GM12801 (cell line): ENCODE measurements around the gene SSTR5.

ENCODE experiments used
- TF ChIP-seq, protein P1 (sequence below): IDR thresholded peaks from one replicate; pipeline ENCODE4 v1.5.1; 2011; ENCODE audit warnings: control low read depth; ENCODE audit not compliant: insufficient read length; ENCODE audit errors: extremely low read depth

The SSTR5 gene

DNA sequence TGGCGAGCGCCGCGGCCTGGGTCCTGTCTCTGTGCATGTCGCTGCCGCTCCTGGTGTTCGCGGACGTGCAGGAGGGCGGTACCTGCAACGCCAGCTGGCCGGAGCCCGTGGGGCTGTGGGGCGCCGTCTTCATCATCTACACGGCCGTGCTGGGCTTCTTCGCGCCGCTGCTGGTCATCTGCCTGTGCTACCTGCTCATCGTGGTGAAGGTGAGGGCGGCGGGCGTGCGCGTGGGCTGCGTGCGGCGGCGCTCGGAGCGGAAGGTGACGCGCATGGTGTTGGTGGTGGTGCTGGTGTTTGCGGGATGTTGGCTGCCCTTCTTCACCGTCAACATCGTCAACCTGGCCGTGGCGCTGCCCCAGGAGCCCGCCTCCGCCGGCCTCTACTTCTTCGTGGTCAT lies 6.8 kb downstream of the SSTR5 start:
- TF ChIP-seq, protein P1, sequence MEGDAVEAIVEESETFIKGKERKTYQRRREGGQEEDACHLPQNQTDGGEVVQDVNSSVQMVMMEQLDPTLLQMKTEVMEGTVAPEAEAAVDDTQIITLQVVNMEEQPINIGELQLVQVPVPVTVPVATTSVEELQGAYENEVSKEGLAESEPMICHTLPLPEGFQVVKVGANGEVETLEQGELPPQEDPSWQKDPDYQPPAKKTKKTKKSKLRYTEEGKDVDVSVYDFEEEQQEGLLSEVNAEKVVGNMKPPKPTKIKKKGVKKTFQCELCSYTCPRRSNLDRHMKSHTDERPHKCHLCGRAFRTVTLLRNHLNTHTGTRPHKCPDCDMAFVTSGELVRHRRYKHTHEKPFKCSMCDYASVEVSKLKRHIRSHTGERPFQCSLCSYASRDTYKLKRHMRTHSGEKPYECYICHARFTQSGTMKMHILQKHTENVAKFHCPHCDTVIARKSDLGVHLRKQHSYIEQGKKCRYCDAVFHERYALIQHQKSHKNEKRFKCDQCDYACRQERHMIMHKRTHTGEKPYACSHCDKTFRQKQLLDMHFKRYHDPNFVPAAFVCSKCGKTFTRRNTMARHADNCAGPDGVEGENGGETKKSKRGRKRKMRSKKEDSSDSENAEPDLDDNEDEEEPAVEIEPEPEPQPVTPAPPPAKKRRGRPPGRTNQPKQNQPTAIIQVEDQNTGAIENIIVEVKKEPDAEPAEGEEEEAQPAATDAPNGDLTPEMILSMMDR: no peak

DNA sequence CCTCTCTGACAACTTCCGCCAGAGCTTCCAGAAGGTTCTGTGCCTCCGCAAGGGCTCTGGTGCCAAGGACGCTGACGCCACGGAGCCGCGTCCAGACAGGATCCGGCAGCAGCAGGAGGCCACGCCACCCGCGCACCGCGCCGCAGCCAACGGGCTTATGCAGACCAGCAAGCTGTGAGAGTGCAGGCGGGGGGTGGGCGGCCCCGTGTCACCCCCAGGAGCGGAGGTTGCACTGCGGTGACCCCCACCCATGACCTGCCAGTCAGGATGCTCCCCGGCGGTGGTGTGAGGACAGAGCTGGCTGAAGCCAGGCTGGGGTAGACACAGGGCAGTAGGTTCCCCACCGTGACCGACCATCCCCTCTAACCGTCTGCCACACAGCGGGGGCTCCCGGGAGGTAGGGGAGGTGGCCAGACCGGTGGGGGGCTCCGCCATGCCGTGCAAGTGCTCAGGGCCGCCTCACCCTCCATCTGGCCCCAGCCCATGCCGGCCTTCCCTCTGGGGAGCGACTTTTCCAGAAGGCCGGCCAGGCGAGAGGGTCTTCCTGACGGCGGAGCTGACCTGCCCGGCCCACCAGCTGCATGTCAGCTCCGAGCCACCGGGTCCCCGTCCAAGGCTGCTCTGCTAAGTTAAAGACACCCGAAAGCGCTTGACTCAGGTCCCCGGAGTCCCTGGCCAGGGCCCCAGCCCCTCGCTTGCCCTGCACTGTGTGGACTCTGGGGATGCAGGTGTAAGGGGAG lies 7.4 kb downstream of the SSTR5 start:
- TF ChIP-seq, protein P1: no peak

DNA sequence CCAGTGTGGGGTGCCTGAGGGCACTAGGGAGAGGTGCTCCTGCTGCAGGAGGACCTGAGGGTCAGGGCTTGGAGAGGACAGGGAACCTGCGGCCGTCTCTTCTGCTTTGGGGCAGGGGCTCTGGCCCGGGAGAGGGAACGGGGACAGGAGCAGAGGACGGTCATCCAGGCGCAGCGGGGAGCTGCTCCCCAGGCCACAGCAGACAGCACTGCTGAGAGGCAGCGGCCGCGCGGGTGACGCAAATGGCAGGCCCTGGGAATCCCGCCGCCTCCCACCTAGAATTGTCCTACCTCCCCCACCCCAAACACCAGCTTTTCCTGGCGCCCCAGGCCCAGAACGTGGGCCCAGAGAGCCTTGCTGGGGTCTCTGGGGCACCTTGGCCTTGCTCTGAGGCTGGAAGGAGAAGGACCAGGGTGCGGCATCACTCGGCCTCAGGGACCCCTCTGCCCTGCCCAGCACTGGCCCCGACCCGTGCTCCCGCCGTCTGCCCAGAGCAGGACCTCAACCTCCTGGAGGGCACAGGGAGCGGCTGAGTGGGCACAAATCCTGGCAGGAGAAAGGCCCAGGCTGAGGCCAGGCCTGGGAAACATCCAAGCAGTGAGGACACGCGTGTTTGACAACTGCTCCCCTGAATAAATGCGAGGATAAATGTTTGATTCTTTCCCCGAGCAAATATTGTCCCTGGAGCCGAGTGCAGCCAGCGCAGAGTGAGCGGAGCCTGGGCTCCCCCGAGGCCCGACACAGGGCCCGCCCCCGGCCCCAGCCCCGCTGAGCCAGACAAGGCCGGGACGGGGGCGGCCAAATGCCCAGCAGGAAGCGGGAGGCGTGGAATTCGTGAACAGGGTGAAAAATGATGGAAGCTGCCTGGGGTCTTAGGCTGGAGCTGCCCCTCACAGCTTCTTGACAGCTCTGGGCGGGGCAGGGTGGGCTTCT lies 8.5 kb downstream of the SSTR5 start:
- TF ChIP-seq, protein P1: no peak

DNA sequence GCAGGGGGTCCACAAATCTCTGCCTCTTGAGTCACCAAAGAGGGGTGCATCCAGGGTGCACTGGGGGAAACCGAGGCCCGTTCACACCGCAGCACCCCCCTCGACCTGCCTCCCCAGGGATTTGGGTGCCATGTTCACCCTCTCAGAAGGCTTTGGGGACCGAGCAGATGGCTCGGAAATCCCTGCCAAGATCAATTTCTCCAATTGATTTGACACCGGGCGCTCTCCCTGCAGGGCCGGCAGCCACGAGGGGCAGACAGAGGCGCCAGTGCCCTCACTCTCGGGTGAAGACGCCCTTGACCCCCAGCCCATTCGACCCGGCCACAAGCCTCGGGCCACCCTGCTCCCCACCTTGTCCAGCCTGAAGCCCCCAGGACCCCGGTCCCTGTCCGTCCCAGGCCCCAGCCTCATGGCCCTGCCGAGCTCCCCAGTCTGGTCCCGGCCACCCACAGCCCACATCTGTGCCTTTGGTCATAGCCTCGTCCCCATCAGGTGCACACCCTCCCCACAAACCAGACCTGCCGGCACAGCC lies 9.3 kb downstream of the SSTR5 start:
- TF ChIP-seq, protein P1: no peak

DNA sequence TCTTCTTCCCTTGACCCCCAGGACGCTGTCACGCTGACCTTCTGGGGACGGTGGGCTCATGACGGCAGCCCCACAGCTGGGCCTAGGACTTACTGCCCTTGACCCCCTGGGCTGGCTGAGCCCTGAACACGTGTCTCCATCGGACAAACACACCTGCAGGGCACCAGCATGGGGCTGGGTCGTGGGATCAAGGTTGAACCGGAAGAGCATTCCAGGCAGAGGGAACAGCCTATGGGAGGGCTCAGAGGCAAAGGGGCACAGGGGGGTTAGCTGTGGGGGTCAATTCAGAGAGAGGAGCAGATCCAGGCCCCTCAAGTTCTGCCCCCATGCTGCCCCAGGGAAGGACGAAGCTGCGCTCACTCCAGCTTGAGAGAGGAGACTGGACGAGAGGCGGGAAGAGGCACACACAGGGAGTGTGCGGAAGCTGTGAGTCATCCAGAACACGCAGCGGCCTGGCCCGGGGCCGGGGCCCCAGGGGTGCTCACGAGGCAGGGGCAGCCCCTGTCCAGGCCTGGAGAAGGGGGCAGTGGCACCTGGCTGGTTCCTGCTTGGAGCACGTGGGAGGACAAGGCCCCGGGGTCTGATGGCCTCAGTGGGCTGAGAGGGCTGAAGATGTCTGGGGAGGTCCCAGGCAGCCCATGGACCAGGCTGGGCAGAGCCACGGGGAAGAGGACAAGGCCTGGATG lies 9.9 kb downstream of the SSTR5 start:
- TF ChIP-seq, protein P1: no peak

DNA sequence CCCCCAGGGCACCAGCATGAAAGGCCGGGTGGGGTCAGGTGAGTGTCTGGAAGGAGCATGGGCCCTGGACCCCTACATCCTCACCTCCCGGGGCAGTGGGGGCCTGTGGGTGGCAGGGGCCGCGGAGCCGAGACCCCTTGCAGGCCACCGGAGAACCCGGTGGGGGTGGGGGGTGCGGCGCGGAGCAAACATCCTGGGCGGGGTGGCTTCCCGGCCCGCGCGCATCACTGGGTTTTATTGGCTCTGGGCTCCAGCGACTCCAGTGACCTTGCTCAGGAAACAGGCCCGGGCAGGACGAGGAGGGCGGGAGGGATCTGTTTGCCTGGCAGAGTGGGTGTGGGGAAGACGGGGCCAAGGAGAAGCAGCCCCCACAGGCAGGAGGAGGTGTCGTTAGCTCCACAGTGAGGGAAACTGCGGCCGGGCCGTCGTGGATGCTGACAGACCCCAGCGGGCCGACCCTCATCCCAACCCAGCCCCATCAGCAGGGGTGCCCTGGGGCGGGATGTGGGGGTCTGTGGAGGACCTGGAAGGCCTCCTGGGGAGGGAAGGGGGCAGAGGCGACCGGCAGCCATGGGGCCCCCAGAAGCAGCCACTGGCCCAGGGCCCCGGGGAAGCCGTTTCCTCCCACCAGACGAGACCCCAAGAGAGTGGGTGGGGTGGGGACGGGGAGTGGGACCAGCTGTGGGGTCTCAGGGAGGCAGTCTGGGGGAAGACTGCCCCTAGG lies 10.6 kb downstream of the SSTR5 start:
- TF ChIP-seq, protein P1: no peak
